Type B pancreatic cell (in vitro differentiated cells): Measurements from ENCODE around the gene CEMIP. TPM values are rescaled to one million over a fixed set of nuclear protein-coding genes. Genes with fewer than 3 reads are reported as not detected.

Experiments
- DNase-seq: peaks from one replicate; pipeline ENCODE4 v3.0.0; 2021; ENCODE audit warnings: mixed read lengths; ENCODE audit not compliant: unreplicated experiment; ENCODE audit errors: extremely low spot score
- H3K27ac Mint-ChIP-seq: 2 replicates; pipeline ENCODE4 v1.8.0; 2021; ENCODE audit warnings: mild to moderate bottlenecking, mixed read lengths
- H3K27me3 Mint-ChIP-seq: 2 replicates; pipeline ENCODE4 v1.8.0; 2021; ENCODE audit warnings: mixed read lengths
- H3K36me3 Mint-ChIP-seq: 2 replicates; pipeline ENCODE4 v1.8.0; 2021; ENCODE audit warnings: mixed read lengths
- H3K4me1 Mint-ChIP-seq: one replicate; pipeline ENCODE4 v1.8.0; 2021; ENCODE audit warnings: mixed read lengths; ENCODE audit not compliant: unreplicated experiment
- H3K4me3 Mint-ChIP-seq: 2 replicates; pipeline ENCODE4 v1.8.0; 2021; ENCODE audit warnings: mild to moderate bottlenecking, mixed read lengths
- H3K9me3 Mint-ChIP-seq: 2 replicates; pipeline ENCODE4 v1.8.0; 2021; ENCODE audit warnings: mixed read lengths
- total RNA-seq: library from RNA; stranded (reverse); gene quantifications from 2 replicates; pipeline ENCODE4 v1.2.1, GENCODE V29; 2021; ENCODE audit warnings: low replicate concordance
- TF ChIP-seq, protein P1 (sequence below): fragments of 200-600 bp; sonication (generic); conservative IDR thresholded peaks from 2 replicates; pipeline ENCODE4 v1.5.0; 2021; ENCODE audit warnings: antibody characterized with exemption, mild to moderate bottlenecking

Gene CEMIP
- total RNA-seq, 1 donor from 2014 or later, result 16.4 TPM

DNA sequence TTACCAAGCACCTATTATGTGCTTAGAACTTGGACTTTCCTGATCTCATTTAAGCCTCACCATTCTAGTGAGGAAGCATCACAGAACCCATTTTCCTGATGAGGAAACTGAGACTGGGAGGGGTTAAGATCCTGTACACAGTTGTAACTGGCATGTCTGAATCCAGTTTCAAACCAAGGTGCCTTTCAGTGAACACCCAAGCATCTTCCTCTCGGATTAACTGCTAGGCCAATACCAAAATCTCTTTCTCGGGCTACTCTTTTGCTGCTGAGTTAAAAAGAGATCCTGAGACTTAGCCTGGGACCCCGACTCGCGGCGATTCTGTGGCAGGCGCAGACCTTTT is 578 bp upstream of the CEMIP start:
- DNase-seq, result no peak
- TF ChIP-seq, protein P1, sequence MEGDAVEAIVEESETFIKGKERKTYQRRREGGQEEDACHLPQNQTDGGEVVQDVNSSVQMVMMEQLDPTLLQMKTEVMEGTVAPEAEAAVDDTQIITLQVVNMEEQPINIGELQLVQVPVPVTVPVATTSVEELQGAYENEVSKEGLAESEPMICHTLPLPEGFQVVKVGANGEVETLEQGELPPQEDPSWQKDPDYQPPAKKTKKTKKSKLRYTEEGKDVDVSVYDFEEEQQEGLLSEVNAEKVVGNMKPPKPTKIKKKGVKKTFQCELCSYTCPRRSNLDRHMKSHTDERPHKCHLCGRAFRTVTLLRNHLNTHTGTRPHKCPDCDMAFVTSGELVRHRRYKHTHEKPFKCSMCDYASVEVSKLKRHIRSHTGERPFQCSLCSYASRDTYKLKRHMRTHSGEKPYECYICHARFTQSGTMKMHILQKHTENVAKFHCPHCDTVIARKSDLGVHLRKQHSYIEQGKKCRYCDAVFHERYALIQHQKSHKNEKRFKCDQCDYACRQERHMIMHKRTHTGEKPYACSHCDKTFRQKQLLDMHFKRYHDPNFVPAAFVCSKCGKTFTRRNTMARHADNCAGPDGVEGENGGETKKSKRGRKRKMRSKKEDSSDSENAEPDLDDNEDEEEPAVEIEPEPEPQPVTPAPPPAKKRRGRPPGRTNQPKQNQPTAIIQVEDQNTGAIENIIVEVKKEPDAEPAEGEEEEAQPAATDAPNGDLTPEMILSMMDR, result no peak
- peaks cover 15% of the 10 kb centered on the region for H3K4me1 Mint-ChIP-seq
- H3K36me3 Mint-ChIP-seq, result no peaks in the 10 kb centered on the region
- H3K27ac Mint-ChIP-seq, result peak overlapping the region; percentile 86
- H3K9me3 Mint-ChIP-seq, result no peaks in the 10 kb centered on the region
- H3K27me3 Mint-ChIP-seq, result peaks cover 45% of the 10 kb centered on the region
- H3K4me3 Mint-ChIP-seq, result no peak overlapping the region

DNA sequence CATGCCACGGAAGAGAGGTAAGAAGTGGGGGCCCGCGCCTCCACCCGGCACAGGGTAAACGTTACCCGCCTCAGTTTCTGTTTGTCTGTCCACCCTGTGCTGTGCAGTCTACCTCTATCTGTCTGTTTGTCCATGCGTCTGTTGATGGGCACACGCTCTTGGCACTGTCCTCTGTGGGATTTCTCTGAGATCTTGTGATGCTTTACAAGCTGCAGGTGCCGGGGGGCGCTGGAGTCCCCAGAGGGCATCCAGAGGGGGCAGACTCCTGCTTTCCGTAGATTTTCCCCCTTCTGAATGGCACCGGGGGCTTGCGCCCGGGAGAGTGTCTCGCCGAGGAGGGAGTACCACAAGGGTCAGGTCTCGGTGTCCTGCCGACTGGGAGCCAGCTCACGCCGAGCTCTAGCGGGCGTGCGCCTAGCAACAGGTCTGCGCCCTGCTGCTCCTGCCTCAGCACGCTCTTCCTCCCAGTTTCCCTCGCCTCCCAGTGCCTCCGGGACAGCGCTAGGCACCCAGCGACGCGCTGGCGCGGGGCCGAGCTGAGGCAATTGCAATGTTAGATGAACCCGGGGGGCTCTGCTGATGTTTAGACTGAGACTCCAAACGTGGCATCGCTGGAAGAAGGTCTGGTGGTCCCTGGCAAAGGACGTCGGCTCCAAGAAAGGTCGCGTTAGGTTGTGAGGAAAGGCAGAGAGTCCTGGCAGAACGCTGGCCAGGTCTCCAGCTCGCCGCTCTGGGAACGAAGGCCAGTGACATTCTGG is 667 bp downstream of the CEMIP start:
- H3K27ac Mint-ChIP-seq, result peak overlapping the region; percentile 26
- H3K4me1 Mint-ChIP-seq, result peaks cover 11% of the 10 kb centered on the region
- DNase-seq, result no peak
- TF ChIP-seq, protein P1, result no peak
- peaks cover 53% of the 10 kb centered on the region for H3K27me3 Mint-ChIP-seq
- H3K4me3 Mint-ChIP-seq, result peak overlapping the region; percentile 91
- H3K9me3 Mint-ChIP-seq, result no peaks in the 10 kb centered on the region
- H3K36me3 Mint-ChIP-seq, result no peaks in the 10 kb centered on the region

GRCh38 chr15:80780416-80781221 is 1.4 kb downstream of the CEMIP start:
- no peaks in the 10 kb centered on the region for H3K36me3 Mint-ChIP-seq
- H3K4me3 Mint-ChIP-seq, result peak overlapping the region; percentile 91
- H3K9me3 Mint-ChIP-seq, result no peaks in the 10 kb centered on the region
- peak; percentile 85 for DNase-seq
- H3K4me1 Mint-ChIP-seq, result peaks cover 18% of the 10 kb centered on the region
- no peak overlapping the region for H3K27ac Mint-ChIP-seq
- TF ChIP-seq, protein P1, result no peak
- H3K27me3 Mint-ChIP-seq, result peaks cover 57% of the 10 kb centered on the region

- Mint-ChIP-seq H3K27ac (no peak overlapping the region), H3K36me3 (no peaks in the 10 kb centered on the region), H3K9me3 (no peaks in the 10 kb centered on the region), H3K4me1 (peaks cover 10% of the 10 kb centered on the region), H3K4me3 (no peak overlapping the region), H3K27me3 (peaks cover 53% of the 10 kb centered on the region)
- TF ChIP-seq, protein P1, result no peak
- DNase-seq, result no peak
Measured at GRCh38 chr15:80783260-80783659, 4.1 kb downstream of the CEMIP start.

- Mint-ChIP-seq H3K27ac (no peak overlapping the region), H3K4me3 (no peak overlapping the region)
Measured at GRCh38 chr15:80785335-80785734, 6.2 kb downstream of the CEMIP start.

More at GRCh38 chr15:80785335-80785734, 6.2 kb downstream of the CEMIP start:
- H3K4me1 Mint-ChIP-seq, result peaks cover 7% of the 10 kb centered on the region
- TF ChIP-seq, protein P1, result no peak
- peaks cover 43% of the 10 kb centered on the region for H3K27me3 Mint-ChIP-seq
- H3K9me3 Mint-ChIP-seq, result no peaks in the 10 kb centered on the region
- DNase-seq, result no peak
- H3K36me3 Mint-ChIP-seq, result no peaks in the 10 kb centered on the region
